ENCODE data around the gene ABHD14A.

GRCh38 chr3:51947215-51947900 lies 27.5 kb upstream of the ABHD14A start:
- no peak for TF ChIP-seq POLR2A (IDR thresholded peaks at IDR 0.05)
- TF ChIP-seq CTCF (IDR thresholded peaks at IDR 0.05 in 4 of 5, conservative IDR thresholded peaks at IDR 0.05 in 1 of 5) = no peak
